Mucosa of rectum (tissue), 2 donors: ENCODE results near the gene MYO10.
"Not testable (repeated sequence)": the region's sequence is repeated elsewhere in the genome, so short reads cannot be mapped to it uniquely, and the experiment has no call there.

ENCODE experiments used
- H3K27ac ChIP-seq, 2 donors: one replicate each; pipeline ENCODE4 v1.7.0; 2013; ENCODE audit warnings: inconsistent platforms in 2 of 2, low read depth in 2 of 2, low read length in 2 of 2
- H3K27me3 ChIP-seq, 2 donors: one replicate each; pipeline ENCODE4 v1.7.0; 2013; ENCODE audit warnings: low read length in 2 of 2; ENCODE audit not compliant: control insufficient read depth in 2 of 2, insufficient read depth in 2 of 2
- H3K36me3 ChIP-seq, 2 donors: one replicate each; pipeline ENCODE4 v1.7.0; 2013; ENCODE audit warnings: low read length in 2 of 2; ENCODE audit not compliant: control insufficient read depth in 2 of 2, insufficient read depth in 2 of 2
- H3K4me1 ChIP-seq, 2 donors: one replicate each; pipeline ENCODE4 v1.7.0; 2013; ENCODE audit warnings: low read length in 2 of 2, mild to moderate bottlenecking in 1 of 2; ENCODE audit not compliant: control insufficient read depth in 2 of 2, insufficient read depth in 2 of 2
- H3K4me3 ChIP-seq, 2 donors: one replicate each; pipeline ENCODE4 v1.7.0; 2013; ENCODE audit warnings: low read length in 2 of 2
- H3K9ac ChIP-seq, 2 donors: one replicate each; pipeline ENCODE4 v1.7.0; 2013; ENCODE audit warnings: low read length in 2 of 2, low read depth in 1 of 2, mild to moderate bottlenecking in 1 of 2
- H3K9me3 ChIP-seq, 2 donors: one replicate each; pipeline ENCODE4 v1.7.0; 2013; ENCODE audit warnings: low read length in 2 of 2; ENCODE audit not compliant: control insufficient read depth in 2 of 2
- donor health status: healthy.
- donor health status: Normal muscosa, but diverticular disease.

MYO10 gene

GRCh38 chr5:16834029-16834428 lies 102.1 kb downstream of the MYO10 start:
- H3K27me3 ChIP-seq, result no peaks in the 10 kb centered on the region
- no peak overlapping the region for H3K9ac ChIP-seq
- no peak overlapping the region for H3K4me3 ChIP-seq
- no peaks in the 10 kb centered on the region for H3K36me3 ChIP-seq
- no peaks in the 10 kb centered on the region for H3K4me1 ChIP-seq
- H3K9me3 ChIP-seq, result no peaks in the 10 kb centered on the region
- H3K27ac ChIP-seq, result no peak overlapping the region

- not testable (repeated sequence) for H3K27me3 ChIP-seq, H3K4me3 ChIP-seq, H3K36me3 ChIP-seq, H3K9ac ChIP-seq, H3K4me1 ChIP-seq, H3K9me3 ChIP-seq, H3K27ac ChIP-seq
These were observed 104.8 kb downstream of the MYO10 start for GRCh38 chr5:16831326-16831725.

GRCh38 chr5:16827755-16828154 lies 108.3 kb downstream of the MYO10 start:
- H3K4me3 ChIP-seq, result no peak overlapping the region
- H3K36me3 ChIP-seq, result peaks cover 0 to 4% of the 10 kb centered on the region in 2 donors
- no peak overlapping the region for H3K9ac ChIP-seq
- no peak overlapping the region for H3K27ac ChIP-seq
- H3K27me3 ChIP-seq, result no peaks in the 10 kb centered on the region
- no peaks in the 10 kb centered on the region for H3K4me1 ChIP-seq
- H3K9me3 ChIP-seq, result no peaks in the 10 kb centered on the region

- Histone ChIP-seq H3K27ac (no peak overlapping the region), H3K9ac (no peak overlapping the region), H3K4me1 (no peaks in the 10 kb centered on the region), H3K9me3 (no peaks in the 10 kb centered on the region), H3K4me3 (no peak overlapping the region), H3K27me3 (no peaks in the 10 kb centered on the region), H3K36me3 (peaks cover 0 to 4% of the 10 kb centered on the region in 2 donors)
These were observed 109.5 kb downstream of the MYO10 start for GRCh38 chr5:16826379-16827125.

GRCh38 chr5:16819522-16820167 lies 116.4 kb downstream of the MYO10 start:
- no peak overlapping the region for H3K4me3 ChIP-seq
- no peaks in the 10 kb centered on the region for H3K27me3 ChIP-seq
- no peaks in the 10 kb centered on the region for H3K4me1 ChIP-seq
- H3K36me3 ChIP-seq, result peaks cover 0 to 3% of the 10 kb centered on the region in 2 donors
- H3K9ac ChIP-seq, result no peak overlapping the region
- H3K27ac ChIP-seq, result no peak overlapping the region
- no peaks in the 10 kb centered on the region for H3K9me3 ChIP-seq

- no peaks in the 10 kb centered on the region for H3K9me3 ChIP-seq
- no peak overlapping the region for H3K9ac ChIP-seq
- no peak overlapping the region for H3K4me3 ChIP-seq
- H3K36me3 ChIP-seq, result peaks cover 0 to 3% of the 10 kb centered on the region in 2 donors
- H3K4me1 ChIP-seq, result peaks cover 5 to 8% of the 10 kb centered on the region in 2 donors
- H3K27me3 ChIP-seq, result no peaks in the 10 kb centered on the region
- H3K27ac ChIP-seq, result no peak overlapping the region
These were observed 120.7 kb downstream of the MYO10 start for GRCh38 chr5:16815432-16815831.

GRCh38 chr5:16812911-16813310 lies 123.2 kb downstream of the MYO10 start:
- Histone ChIP-seq H3K9me3 (no peaks in the 10 kb centered on the region), H3K27me3 (no peaks in the 10 kb centered on the region), H3K9ac (no peak overlapping the region), H3K27ac (no peak overlapping the region), H3K4me1 (peaks cover 12 to 15% of the 10 kb centered on the region in 2 donors), H3K4me3 (no peak overlapping the region), H3K36me3 (peaks cover 0 to 3% of the 10 kb centered on the region in 2 donors)

GRCh38 chr5:16812448-16812847 lies 123.6 kb downstream of the MYO10 start:
- Histone ChIP-seq H3K27me3 (no peaks in the 10 kb centered on the region), H3K27ac (no peak overlapping the region), H3K4me1 (peaks cover 12 to 15% of the 10 kb centered on the region in 2 donors), H3K9ac (no peak overlapping the region), H3K36me3 (peaks cover 0 to 2% of the 10 kb centered on the region in 2 donors), H3K4me3 (no peak overlapping the region), H3K9me3 (no peaks in the 10 kb centered on the region)

GRCh38 chr5:16810208-16810854 lies 125.8 kb downstream of the MYO10 start:
- Histone ChIP-seq H3K36me3 (no peaks in the 10 kb centered on the region), H3K4me3 (no peak overlapping the region), H3K4me1 (peaks cover 12 to 15% of the 10 kb centered on the region in 2 donors), H3K27ac (no peak overlapping the region), H3K27me3 (no peaks in the 10 kb centered on the region), H3K9ac (no peak overlapping the region), H3K9me3 (no peaks in the 10 kb centered on the region)
